OCI-LY3 (cell line): ENCODE measurements around the gene TM9SF4.

Source experiments
- CTCF ChIP-seq: fragments of 200-600, 300-600 bp; sonication (generic); IDR thresholded peaks from 2 replicates; pipeline ENCODE4 v1.5.1; 2014; ENCODE audit warnings: antibody characterized with exemption, low read length, low read depth
- EZH2phosphoT487 ChIP-seq: fragments of 200-600 bp; shearing (Covaris generic); IDR thresholded peaks from 2 replicates; pipeline ENCODE4 v1.6.1; 2018; ENCODE audit warnings: antibody characterized with exemption, mixed run types, low read depth

GRCh38 chr20:32129863-32130262 is 20.3 kb downstream of the TM9SF4 start:
- TF ChIP-seq CTCF (no peak), EZH2phosphoT487 (no peak)
